ENCODE data around the gene DTX3.
"Not testable (repeated sequence)": the region's sequence is repeated elsewhere in the genome, so short reads cannot be mapped to it uniquely, and the experiment has no call there.

The DTX3 gene

GRCh38 chr12:57618431-57618830 lies 13.8 kb downstream of the DTX3 start:
- DNase-seq (ENCODE audit: extremely low spot score, insufficient read length, low read depth); FAIRE-seq: not testable (repeated sequence)

GRCh38 chr12:57618966-57619433 lies 14.4 kb downstream of the DTX3 start:
- DNase-seq (ENCODE audit: extremely low spot score, insufficient read length, low read depth) = no peak
- FAIRE-seq = no peak

GRCh38 chr12:57619434-57620244 lies 15.0 kb downstream of the DTX3 start:
- DNase-seq (ENCODE audit: extremely low spot score, insufficient read length, low read depth) (no peak), FAIRE-seq (no peak)

GRCh38 chr12:57620245-57620935 lies 15.8 kb downstream of the DTX3 start:
- DNase-seq (ENCODE audit: extremely low spot score, insufficient read length, low read depth) (no peak), FAIRE-seq (no peak)

- FAIRE-seq (no peak), DNase-seq (ENCODE audit: extremely low spot score, insufficient read length, low read depth) (no peak)
Measured at GRCh38 chr12:57620936-57621496, 16.4 kb downstream of the DTX3 start.

GRCh38 chr12:57621497-57622292 lies 17.1 kb downstream of the DTX3 start:
- DNase-seq (ENCODE audit: extremely low spot score, insufficient read length, low read depth) (no peak), FAIRE-seq (peak; percentile 42)

GRCh38 chr12:57622293-57623245 lies 17.9 kb downstream of the DTX3 start:
- FAIRE-seq = no peak
- no peak for DNase-seq (ENCODE audit: extremely low spot score, insufficient read length, low read depth)

GRCh38 chr12:57623385-57623784 lies 18.8 kb downstream of the DTX3 start:
- no peak for FAIRE-seq
- DNase-seq (ENCODE audit: extremely low spot score, insufficient read length, low read depth) = no peak

- no peak for DNase-seq (ENCODE audit: extremely low spot score, insufficient read length, low read depth)
- no peak for FAIRE-seq
Measured at GRCh38 chr12:57623811-57624390, 19.3 kb downstream of the DTX3 start.

GRCh38 chr12:57624441-57625220 lies 20.0 kb downstream of the DTX3 start:
- no peak for FAIRE-seq

GRCh38 chr12:57625261-57626032 lies 20.8 kb downstream of the DTX3 start:
- DNase-seq (ENCODE audit: extremely low spot score, insufficient read length, low read depth) (no peak), FAIRE-seq (no peak)

More at GRCh38 chr12:57624441-57625220, 20.0 kb downstream of the DTX3 start:
- no peak for DNase-seq (ENCODE audit: extremely low spot score, insufficient read length, low read depth)

- DNase-seq (ENCODE audit: extremely low spot score, insufficient read length, low read depth) (no peak), FAIRE-seq (no peak)
Measured at GRCh38 chr12:57626111-57626920, 21.7 kb downstream of the DTX3 start.

- FAIRE-seq (no peak), DNase-seq (ENCODE audit: extremely low spot score, insufficient read length, low read depth) (no peak)
Measured at GRCh38 chr12:57626921-57627445, 22.4 kb downstream of the DTX3 start.

GRCh38 chr12:57627501-57628279 lies 23.1 kb downstream of the DTX3 start:
- DNase-seq (ENCODE audit: extremely low spot score, insufficient read length, low read depth) = no peak
- no peak for FAIRE-seq
